ENCODE results near the gene RARRES2.

RARRES2 gene

GRCh38 chr7:150368096-150368883 lies 26.9 kb upstream of the RARRES2 start, which contains the start of gene REPIN1 (continued):
- TF ChIP-seq, protein P1, sequence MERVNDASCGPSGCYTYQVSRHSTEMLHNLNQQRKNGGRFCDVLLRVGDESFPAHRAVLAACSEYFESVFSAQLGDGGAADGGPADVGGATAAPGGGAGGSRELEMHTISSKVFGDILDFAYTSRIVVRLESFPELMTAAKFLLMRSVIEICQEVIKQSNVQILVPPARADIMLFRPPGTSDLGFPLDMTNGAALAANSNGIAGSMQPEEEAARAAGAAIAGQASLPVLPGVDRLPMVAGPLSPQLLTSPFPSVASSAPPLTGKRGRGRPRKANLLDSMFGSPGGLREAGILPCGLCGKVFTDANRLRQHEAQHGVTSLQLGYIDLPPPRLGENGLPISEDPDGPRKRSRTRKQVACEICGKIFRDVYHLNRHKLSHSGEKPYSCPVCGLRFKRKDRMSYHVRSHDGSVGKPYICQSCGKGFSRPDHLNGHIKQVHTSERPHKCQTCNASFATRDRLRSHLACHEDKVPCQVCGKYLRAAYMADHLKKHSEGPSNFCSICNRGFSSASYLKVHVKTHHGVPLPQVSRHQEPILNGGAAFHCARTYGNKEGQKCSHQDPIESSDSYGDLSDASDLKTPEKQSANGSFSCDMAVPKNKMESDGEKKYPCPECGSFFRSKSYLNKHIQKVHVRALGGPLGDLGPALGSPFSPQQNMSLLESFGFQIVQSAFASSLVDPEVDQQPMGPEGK (CRISPR knock-in tag; IDR thresholded peaks at IDR 0.05; ENCODE audit: borderline replicate concordance) = no peak
- TF ChIP-seq POU6F1 (CRISPR knock-in tag; IDR thresholded peaks at IDR 0.05; ENCODE audit: borderline replicate concordance, low read depth) (no peak), ZNF8 (CRISPR knock-in tag; IDR thresholded peaks at IDR 0.05) (no peak), TCF4 (CRISPR knock-in tag; IDR thresholded peaks at IDR 0.05; ENCODE audit: borderline replicate concordance) (no peak; the same call in 1 of the 2 replicates), GLIS3 (CRISPR knock-in tag; IDR thresholded peaks at IDR 0.05) (no peak), BACH2 (CRISPR knock-in tag; IDR thresholded peaks at IDR 0.05; ENCODE audit: borderline replicate concordance) (0 out of 2 replicates have a peak, but pooled peaks have one; percentile 45), ISL1 (CRISPR knock-in tag; IDR thresholded peaks at IDR 0.05) (0 out of 2 replicates have a peak, but pooled peaks have one; percentile 30)

- no peak for ATAC-seq
- TF ChIP-seq SNAI2 (CRISPR knock-in tag; IDR thresholded peaks at IDR 0.05) (peak; percentile 97), ZNF8 (CRISPR knock-in tag; IDR thresholded peaks at IDR 0.05) (no peak), GLIS3 (CRISPR knock-in tag; IDR thresholded peaks at IDR 0.05) (0 out of 2 replicates have a peak, but pooled peaks have one; percentile 6)
Observed at GRCh38 chr7:150367677-150368095, 26.3 kb upstream of the RARRES2 start.

GRCh38 chr7:150365673-150366398 lies 24.4 kb upstream of the RARRES2 start:
- ATAC-seq = no peak
- TF ChIP-seq POU6F1 (CRISPR knock-in tag; IDR thresholded peaks at IDR 0.05; ENCODE audit: borderline replicate concordance, low read depth) (no peak), ZC3H10 (CRISPR knock-in tag; IDR thresholded peaks at IDR 0.05) (no peak), ZNF565 (CRISPR knock-in tag; conservative IDR thresholded peaks at IDR 0.05; ENCODE audit: low read depth) (no peak), CREB5 (CRISPR knock-in tag; IDR thresholded peaks at IDR 0.05; ENCODE audit: low read depth) (no peak), ZNF8 (CRISPR knock-in tag; IDR thresholded peaks at IDR 0.05) (no peak), TCF4 (CRISPR knock-in tag; IDR thresholded peaks at IDR 0.05; ENCODE audit: borderline replicate concordance) (no peak), OSR1 (CRISPR knock-in tag; IDR thresholded peaks at IDR 0.05) (no peak), GLIS3 (CRISPR knock-in tag; IDR thresholded peaks at IDR 0.05) (no peak), TOX (CRISPR knock-in tag; IDR thresholded peaks at IDR 0.05; ENCODE audit: borderline replicate concordance) (no peak), ZNF70 (CRISPR knock-in tag; IDR thresholded peaks at IDR 0.05) (no peak), ESRRG (CRISPR knock-in tag; IDR thresholded peaks at IDR 0.05) (no peak), RARB (CRISPR knock-in tag; IDR thresholded peaks at IDR 0.05) (no peak)
- TF ChIP-seq, protein P2, sequence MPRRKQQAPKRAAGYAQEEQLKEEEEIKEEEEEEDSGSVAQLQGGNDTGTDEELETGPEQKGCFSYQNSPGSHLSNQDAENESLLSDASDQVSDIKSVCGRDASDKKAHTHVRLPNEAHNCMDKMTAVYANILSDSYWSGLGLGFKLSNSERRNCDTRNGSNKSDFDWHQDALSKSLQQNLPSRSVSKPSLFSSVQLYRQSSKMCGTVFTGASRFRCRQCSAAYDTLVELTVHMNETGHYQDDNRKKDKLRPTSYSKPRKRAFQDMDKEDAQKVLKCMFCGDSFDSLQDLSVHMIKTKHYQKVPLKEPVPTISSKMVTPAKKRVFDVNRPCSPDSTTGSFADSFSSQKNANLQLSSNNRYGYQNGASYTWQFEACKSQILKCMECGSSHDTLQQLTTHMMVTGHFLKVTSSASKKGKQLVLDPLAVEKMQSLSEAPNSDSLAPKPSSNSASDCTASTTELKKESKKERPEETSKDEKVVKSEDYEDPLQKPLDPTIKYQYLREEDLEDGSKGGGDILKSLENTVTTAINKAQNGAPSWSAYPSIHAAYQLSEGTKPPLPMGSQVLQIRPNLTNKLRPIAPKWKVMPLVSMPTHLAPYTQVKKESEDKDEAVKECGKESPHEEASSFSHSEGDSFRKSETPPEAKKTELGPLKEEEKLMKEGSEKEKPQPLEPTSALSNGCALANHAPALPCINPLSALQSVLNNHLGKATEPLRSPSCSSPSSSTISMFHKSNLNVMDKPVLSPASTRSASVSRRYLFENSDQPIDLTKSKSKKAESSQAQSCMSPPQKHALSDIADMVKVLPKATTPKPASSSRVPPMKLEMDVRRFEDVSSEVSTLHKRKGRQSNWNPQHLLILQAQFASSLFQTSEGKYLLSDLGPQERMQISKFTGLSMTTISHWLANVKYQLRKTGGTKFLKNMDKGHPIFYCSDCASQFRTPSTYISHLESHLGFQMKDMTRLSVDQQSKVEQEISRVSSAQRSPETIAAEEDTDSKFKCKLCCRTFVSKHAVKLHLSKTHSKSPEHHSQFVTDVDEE (CRISPR knock-in tag; IDR thresholded peaks at IDR 0.05) = no peak
- TF ChIP-seq, protein P1 (CRISPR knock-in tag; IDR thresholded peaks at IDR 0.05; ENCODE audit: borderline replicate concordance) = no peak

Data from SK-N-SH treated with all-trans-retinoic acid at 6 μM for 48 hours (cell line).